COLO668 (cell line): ENCODE measurements around the gene DDB1.

Source experiments
- DNase-seq: peaks from one replicate; lab custom pipeline; 2025; ENCODE audit not compliant: unreplicated experiment; lab: John Stamatoyannopoulos, UW

Gene DDB1

DNA sequence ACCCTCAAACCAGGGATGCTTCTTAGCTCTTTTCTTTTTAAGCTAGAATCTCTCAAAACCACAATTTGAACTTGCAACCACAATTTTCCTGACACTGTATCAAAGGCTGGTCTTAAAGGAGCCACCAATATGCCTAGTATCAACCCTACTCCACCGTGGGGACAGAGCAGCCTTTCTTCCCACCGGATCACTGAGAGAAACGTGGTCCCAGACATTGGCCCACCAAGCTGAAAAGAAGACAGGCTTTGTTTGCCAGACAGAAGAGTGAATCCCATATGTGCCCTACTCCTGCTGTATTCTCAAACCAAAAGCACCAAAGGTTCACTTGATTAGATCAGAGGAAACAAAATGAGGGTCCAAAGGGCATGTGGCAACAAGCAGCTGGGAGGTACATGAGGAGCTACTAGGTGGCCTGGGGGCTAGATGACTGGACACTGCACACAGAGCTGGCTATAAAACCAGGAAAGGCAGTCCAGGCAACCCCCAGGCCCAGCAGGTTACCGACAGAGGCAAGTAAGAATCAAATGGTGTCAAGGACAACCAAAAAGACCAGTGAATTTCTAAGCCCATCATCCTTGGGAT lies 34.2 kb downstream of the DDB1 start:
- no peak for DNase-seq

- DNase-seq, result no peak
Observed at GRCh38 chr11:61297746-61298145, 35.2 kb downstream of the DDB1 start.

- DNase-seq, result no peak
Observed at GRCh38 chr11:61297341-61297740, 35.6 kb downstream of the DDB1 start.

GRCh38 chr11:61295596-61295926 lies 37.3 kb downstream of the DDB1 start:
- peak; percentile 56 for DNase-seq

- peak; percentile 82 for DNase-seq
Observed at GRCh38 chr11:61294717-61295595, 37.9 kb downstream of the DDB1 start, which contains the start of gene VWCE. Gene VWCE, minus strand, starts transcription at chr11:61295316. Its CDS starts 279 bp downstream, at chr11:61295037.

DNA sequence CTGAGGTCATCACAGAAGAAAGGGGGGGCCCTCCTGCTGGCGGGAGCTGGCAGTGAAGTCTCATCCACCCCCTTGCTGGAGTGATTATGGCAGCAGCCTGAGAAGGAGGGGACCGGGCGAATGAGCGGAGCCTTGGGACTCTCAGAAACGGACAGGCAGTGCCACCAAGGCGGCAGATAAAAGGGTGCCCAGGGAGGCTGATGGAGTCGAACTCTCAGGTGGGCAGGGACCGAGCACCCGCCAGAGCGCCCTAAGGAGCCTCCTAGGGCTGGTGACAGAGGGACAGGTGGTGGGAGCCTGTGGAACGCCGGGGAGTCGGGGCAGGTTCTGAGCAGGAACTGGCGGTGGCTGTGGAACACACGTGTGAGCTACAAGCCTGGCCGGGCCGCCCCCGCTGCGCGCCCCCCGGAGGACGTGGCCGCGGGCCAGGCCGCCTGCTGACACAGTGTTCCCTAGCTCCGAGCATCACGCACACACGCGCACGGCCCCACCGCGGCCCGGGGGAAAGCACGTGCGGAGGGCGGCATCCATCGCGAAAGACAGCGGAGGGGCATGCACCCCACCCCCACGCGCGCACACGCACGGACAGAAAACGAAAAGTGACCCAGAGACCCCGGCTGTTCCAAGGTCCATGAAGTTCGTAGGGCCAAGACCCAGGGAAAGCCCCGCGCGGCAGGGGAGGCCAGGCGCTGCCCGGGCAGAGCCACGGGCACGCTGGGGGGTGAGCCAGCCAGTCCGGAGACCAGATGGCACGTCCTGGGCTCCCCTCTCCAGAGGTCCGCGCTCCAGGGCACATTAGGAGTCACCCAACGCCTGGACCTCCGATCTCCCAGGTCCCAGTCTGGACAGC lies 38.8 kb downstream of the DDB1 start:
- peak; percentile 69 for DNase-seq

GRCh38 chr11:61292356-61292755 lies 40.5 kb downstream of the DDB1 start:
- DNase-seq, result no peak

- no peak for DNase-seq
Observed at GRCh38 chr11:61290905-61291690, 41.8 kb downstream of the DDB1 start.

DNA sequence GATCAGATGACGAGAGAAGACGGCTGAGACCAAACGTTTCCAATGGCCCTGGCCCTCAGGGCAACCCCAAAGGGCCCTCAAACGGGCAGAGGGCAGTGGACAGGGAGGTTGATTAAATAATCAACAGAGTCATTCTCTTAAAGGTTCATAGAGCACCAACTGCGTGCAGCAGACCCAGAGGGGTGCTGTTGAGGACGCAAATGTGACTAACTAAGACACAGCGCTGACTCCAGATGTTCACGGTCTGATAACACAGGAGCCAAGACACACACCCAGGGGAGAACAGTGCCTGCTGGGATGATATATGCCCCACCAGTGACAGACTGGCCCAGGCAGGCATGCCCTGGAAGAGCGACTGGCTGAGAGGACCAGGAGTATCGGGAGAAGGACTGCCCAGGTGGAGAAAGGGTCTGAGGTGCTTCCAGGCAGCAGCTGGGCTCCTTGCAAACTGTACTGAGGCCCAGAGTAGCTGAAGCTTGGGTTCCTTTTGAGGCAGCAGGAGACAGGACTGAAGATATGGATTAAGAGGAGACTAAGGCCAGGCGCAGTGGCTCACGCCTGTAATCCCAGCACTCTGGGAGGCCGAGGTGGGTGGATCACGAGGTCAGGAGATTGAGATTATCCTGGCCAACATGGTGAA lies 45.4 kb downstream of the DDB1 start:
- no peak for DNase-seq

DNA sequence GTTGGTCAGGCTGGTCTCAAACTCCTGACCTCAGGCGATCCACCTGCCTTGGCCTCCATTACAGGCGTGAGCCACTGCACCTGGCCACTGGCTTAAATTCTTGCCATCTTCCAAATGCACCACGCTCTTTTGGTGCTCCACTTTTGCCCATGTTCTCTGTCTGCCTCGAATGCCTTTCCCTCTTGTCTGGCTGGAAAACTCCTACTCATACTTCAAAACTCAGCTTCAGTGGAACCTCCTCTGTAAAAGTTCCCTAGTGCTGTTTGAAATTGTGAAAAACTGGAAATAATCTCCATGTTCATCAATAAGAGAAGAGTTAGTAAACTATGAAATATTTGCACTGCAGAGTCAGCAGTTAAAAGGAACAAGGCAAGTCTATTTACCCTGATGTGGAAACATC lies 49.3 kb downstream of the DDB1 start:
- DNase-seq, result no peak

DNA sequence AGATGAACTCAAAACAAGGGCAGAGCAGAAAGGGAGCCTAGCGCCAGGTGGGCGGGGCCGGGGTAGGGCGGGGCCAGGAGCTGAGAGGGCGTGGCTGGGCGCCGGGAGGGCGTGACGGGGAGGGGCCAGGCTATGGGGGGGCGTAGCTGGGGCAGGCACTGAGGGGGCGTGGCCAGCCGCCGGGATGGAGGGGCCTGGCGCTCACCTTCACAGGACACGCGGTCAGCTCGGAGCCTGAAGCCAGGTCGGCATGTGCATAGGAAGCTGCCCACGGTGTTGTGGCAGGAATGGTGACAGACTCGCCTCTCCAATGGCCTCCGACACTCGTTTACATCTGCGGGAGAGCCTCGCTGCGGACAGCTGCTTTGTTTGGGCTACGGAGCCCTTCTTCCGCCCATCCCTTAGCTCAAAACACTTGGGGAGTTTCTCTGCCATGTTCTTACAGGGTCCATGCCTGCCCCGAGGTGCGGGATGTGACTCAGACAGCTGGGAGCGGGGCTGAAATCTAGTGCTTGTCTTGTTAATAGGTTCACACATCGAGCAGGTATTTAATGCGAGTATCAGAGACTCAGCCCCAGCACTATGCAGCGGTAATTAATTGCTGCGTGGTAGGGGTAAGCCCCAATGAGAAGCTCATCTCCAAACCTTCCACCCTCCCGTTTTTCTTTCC lies 51.2 kb downstream of the DDB1 start:
- DNase-seq, result peak; percentile 27

- no peak for DNase-seq
Observed at GRCh38 chr11:61280883-61281580, 51.9 kb downstream of the DDB1 start.

GRCh38 chr11:61279934-61280659 lies 52.8 kb downstream of the DDB1 start:
- no peak for DNase-seq

GRCh38 chr11:61278001-61278470 lies 54.9 kb downstream of the DDB1 start:
- DNase-seq, result no peak

GRCh38 chr11:61277186-61278000 lies 55.5 kb downstream of the DDB1 start:
- DNase-seq, result no peak

DNA sequence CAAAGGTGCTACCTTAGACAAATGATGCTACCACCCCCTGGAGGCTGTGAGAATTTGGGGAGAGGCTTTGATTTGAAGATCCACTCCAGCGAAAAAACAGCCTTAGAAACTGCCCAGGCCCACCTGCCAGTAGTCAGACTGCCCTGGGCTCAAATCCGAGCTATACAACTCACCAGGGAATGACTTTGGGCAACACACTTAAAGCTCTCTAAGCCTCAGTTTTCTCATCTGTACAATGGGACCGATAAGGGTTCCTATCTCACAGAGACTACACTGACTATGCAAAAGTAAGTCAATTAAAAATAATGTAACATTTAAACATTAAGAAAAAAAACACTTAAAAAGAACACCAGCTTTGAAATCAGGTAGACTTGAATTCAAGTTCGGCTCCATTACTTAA lies 57.7 kb downstream of the DDB1 start:
- no peak for DNase-seq

- DNase-seq, result no peak
Observed at GRCh38 chr11:61274084-61274483, 58.8 kb downstream of the DDB1 start.
